Small intestine (tissue), 7 donors: ENCODE results near the gene TIMM50. TPM values are rescaled to one million over a fixed set of nuclear protein-coding genes. Genes with fewer than 3 reads are reported as not detected.

Experiments used
- DNase-seq, 2 donors: peaks; one replicate each; pipeline versions ENCODE4 v3.0.0 to v3.0.0-alpha.2; 2013
- FAIRE-seq: peaks from 2 replicates; lab custom pipeline; 2012; peaks lifted over from hg19 to GRCh38; lab: Jason Lieb, UNC
- H3K27ac ChIP-seq, 3 donors: one replicate each; pipeline ENCODE4 v1.5.1; 2013; ENCODE audit warnings: low read length in 2 of 3, mild to moderate bottlenecking in 2 of 3, control low read depth in 1 of 3, inconsistent platforms in 1 of 3, low read depth in 1 of 3, moderate library complexity in 1 of 3
- H3K27me3 ChIP-seq, 3 donors: one replicate each; pipeline ENCODE4 v1.6.1; 2013; ENCODE audit warnings: low read length in 3 of 3, inconsistent platforms in 1 of 3; ENCODE audit not compliant: control insufficient read depth in 3 of 3, insufficient read depth in 3 of 3
- H3K36me3 ChIP-seq, 3 donors: one replicate each; pipeline ENCODE4 v1.6.1; 2013; ENCODE audit warnings: low read length in 3 of 3, inconsistent platforms in 1 of 3, low read depth in 1 of 3, mild to moderate bottlenecking in 1 of 3, moderate library complexity in 1 of 3; ENCODE audit not compliant: control insufficient read depth in 3 of 3, insufficient read depth in 2 of 3
- H3K4me1 ChIP-seq, 3 donors: one replicate each; pipeline ENCODE4 v1.6.1; 2013; ENCODE audit warnings: low read length in 2 of 3, inconsistent platforms in 1 of 3, low read depth in 1 of 3, mild to moderate bottlenecking in 1 of 3, moderate library complexity in 1 of 3; ENCODE audit not compliant: control insufficient read depth in 3 of 3, insufficient read depth in 2 of 3
- H3K4me3 ChIP-seq, 3 donors: one replicate each; pipeline ENCODE4 v1.5.1; 2013; ENCODE audit warnings: low read length in 3 of 3, control low read depth in 1 of 3, inconsistent platforms in 1 of 3, low read depth in 1 of 3, mild to moderate bottlenecking in 1 of 3, moderate library complexity in 1 of 3
- H3K9me3 ChIP-seq, 2 donors: one replicate each; pipeline ENCODE4 v1.6.1; 2013; ENCODE audit warnings: low read depth in 1 of 2, low read length in 1 of 2; ENCODE audit not compliant: control insufficient read depth in 2 of 2, insufficient read depth in 1 of 2
- WGBS, 3 donors: extraction: QIAGEN DNeasy Blood & Tissue Kit; methylation state at CpG; one replicate each; pipeline ENCODE4 v1.1.7; 2013; 5-methylcytosine and 5-hydroxymethylcytosine counted together
- polyA plus RNA-seq, 4 donors: library from polyadenylated mRNA; stranded (reverse) in 3 of 4; unstranded in 1 of 4; fragments of 200-250 nt in 3 of 4; fragments of 120-200 nt in 1 of 4; gene quantifications; one replicate each; pipeline versions ENCODE4 v1.2.1 to v1.2.3, GENCODE V29; 2013
- donor health status: healthy with polysubstance abuse.
- donor health status: control.
- donor health status: control.
- donor health status: Bipolar disorder and iron deficiency.
- donor health status: healthy.

The TIMM50 gene
- polyA plus RNA-seq, 4 donors: 33.8 to 62.2 (median 48.4) TPM

- Histone ChIP-seq H3K27me3 (no peaks in the 10 kb centered on the region), H3K36me3 (peaks cover 8 to 40% (median 11%) of the 10 kb centered on the region in 3 donors), H3K4me3 (no peak overlapping the region), H3K27ac (no peak overlapping the region), H3K9me3 (no peaks in the 10 kb centered on the region), H3K4me1 (peaks cover 2 to 10% (median 5%) of the 10 kb centered on the region in 3 donors)
- 65 to 87% (median 85%) methylated on average over 6 of the region's 6 CpGs for WGBS, 3 donors
- DNase-seq: no peak
- FAIRE-seq: no peak
These were observed 2.5 kb downstream of the TIMM50 start for GRCh38 chr19:39483141-39483540.

DNA sequence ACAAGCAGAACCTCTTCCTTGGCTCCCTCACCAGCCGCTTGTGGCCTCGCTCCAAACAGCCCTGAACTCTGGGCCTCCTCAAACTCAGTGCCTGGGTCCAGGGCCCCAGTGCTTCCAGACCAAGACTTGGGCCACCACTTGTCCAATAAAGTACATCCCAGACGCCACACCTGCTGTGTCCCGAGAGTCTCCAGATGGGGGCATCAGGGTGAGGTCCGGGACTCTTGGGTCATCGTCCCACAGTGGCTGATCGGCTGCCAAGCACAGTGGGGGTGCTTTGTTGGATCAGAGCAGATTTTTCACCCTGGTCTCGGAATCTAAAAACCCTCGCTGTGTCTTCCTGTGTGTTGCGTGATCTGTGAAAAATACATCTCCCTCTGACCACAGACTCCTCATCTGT lies 9.1 kb downstream of the TIMM50 start:
- FAIRE-seq: no peak
- peaks cover 14 to 66% (median 23%) of the 10 kb centered on the region in 3 donors for H3K36me3 ChIP-seq

DNA sequence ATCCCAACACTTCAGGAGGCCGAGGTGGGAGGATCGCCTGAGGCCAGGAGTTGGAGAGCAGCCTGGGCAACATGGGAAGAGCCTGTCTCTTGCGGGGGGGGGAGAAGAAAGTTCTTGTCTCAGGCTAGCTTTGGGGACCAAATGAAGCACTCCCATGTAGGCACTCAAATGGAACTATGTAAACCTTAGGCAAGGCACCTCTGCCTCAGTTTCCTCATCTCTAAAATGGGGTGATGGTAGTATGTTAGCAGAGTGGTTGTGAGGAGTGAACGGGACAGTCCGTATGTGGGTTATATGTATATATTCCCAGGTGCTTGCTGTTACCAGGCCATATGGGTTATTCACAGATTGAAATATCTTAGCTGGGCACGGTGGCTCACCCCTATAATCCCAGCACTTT lies 11.6 kb downstream of the TIMM50 start:
- DNase-seq (no peak), FAIRE-seq (no peak)
- H3K36me3 ChIP-seq: peaks cover 10 to 45% (median 17%) of the 10 kb centered on the region in 3 donors
- H3K27ac ChIP-seq: no peak overlapping the region
- WGBS, 3 donors: 91 to 96% (median 94%) methylated on average over 6 of the region's 6 CpGs
- peaks cover 0 to 8% (median 2%) of the 10 kb centered on the region in 3 donors for H3K27me3 ChIP-seq
- H3K9me3 ChIP-seq: no peaks in the 10 kb centered on the region
- H3K4me1 ChIP-seq: no peaks in the 10 kb centered on the region
- H3K4me3 ChIP-seq: no peak overlapping the region

More for the DNA sequence above, 9.1 kb downstream of the TIMM50 start:
- H3K27me3 ChIP-seq: no peaks in the 10 kb centered on the region
- H3K4me1 ChIP-seq: no peaks in the 10 kb centered on the region
- no peak overlapping the region for H3K4me3 ChIP-seq
- no peak for DNase-seq
- H3K9me3 ChIP-seq: no peaks in the 10 kb centered on the region
- no peak overlapping the region for H3K27ac ChIP-seq
- WGBS, 3 donors: 71 to 80% (median 74%) methylated on average over 10 of the region's 10 CpGs

DNA sequence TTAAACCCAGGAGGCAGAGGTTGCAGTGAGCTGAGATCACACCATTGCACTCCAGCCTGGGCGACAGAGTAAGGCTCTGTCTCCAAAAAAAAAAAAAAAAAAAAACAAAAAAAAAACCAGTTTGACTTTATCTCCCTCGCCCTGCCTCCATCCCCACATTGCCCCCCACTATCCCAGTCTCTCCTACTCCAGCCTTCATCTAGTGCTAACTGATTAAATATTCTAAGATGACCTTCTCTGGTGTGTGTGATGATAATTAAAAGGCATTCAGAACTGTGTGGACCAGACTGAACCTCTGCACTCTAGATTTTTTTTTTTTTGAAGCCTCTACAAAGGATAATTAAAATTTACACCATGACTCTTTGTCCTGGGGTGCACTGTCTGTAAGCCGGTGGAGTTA lies 12.2 kb downstream of the TIMM50 start:
- Histone ChIP-seq H3K4me1 (peaks cover 0 to 3% (median 0%) of the 10 kb centered on the region in 3 donors), H3K4me3 (no peak overlapping the region), H3K36me3 (peaks cover 10 to 40% (median 17%) of the 10 kb centered on the region in 3 donors), H3K27me3 (peaks cover 0 to 13% (median 2%) of the 10 kb centered on the region in 3 donors), H3K9me3 (no peaks in the 10 kb centered on the region), H3K27ac (no peak overlapping the region)
- DNase-seq (no peak), FAIRE-seq (no peak)
- 75 to 83% (median 79%) methylated on average over 2 to 3 of the region's 3 CpGs for WGBS, 3 donors

DNA sequence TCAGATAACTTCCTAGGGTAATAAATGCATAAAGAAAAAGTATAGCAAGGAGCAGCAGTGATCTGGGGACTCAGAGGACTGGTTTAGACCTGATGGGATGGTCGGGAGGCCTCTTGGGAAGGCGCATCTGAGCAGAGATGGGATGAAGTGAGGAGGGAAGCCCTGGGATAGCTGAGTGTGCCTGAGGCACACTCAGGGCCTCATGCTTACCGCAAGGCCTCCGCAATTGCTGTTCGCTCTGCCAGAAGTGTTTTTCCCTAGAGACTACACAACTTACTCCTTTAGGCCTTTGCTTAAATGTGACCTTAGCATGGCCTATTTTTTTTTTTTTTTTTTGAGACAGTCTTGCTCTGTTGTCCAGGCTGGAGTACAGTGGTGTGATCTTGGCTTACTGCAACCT lies 14.0 kb downstream of the TIMM50 start:
- H3K27me3 ChIP-seq: peaks cover 3 to 32% (median 13%) of the 10 kb centered on the region in 3 donors
- H3K4me3 ChIP-seq: no peak overlapping the region
- no peak for DNase-seq
- H3K27ac ChIP-seq: no peak overlapping the region
- peaks cover 0 to 8% (median 0%) of the 10 kb centered on the region in 3 donors for H3K4me1 ChIP-seq
- no peak for FAIRE-seq
- peaks cover 2 to 21% (median 3%) of the 10 kb centered on the region in 3 donors for H3K36me3 ChIP-seq
- H3K9me3 ChIP-seq: no peaks in the 10 kb centered on the region
- WGBS, 3 donors: 80 to 88% (median 82%) methylated on average over 5 of the region's 5 CpGs

DNA sequence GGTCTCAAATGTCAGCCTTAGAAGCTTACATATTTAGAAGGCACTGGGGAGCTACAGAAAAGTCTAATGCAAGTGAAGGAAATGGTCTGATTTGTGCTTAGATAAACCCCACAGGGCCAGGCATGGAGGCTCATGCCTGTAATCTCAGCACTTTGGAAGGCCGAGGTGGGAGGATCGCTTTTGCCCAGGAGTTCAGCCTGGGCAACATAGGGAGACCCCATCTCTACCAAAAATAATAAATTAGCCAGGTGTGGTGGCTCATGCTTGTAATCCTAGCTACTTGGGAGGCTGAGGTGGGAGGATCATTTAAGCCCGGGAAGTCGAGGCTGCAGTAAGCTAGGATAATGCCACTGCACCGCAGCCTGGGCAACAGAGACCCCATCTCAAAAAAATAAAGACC lies 15.4 kb downstream of the TIMM50 start:
- peaks cover 3 to 45% (median 17%) of the 10 kb centered on the region in 3 donors for H3K27me3 ChIP-seq
- H3K9me3 ChIP-seq: no peaks in the 10 kb centered on the region
- no peak for DNase-seq
- peaks cover 0 to 9% (median under 1%) of the 10 kb centered on the region in 3 donors for H3K36me3 ChIP-seq
- FAIRE-seq: no peak
- H3K4me3 ChIP-seq: no peak overlapping the region
- 83 to 88% (median 87%) methylated on average over 5 of the region's 5 CpGs for whole genome bisulfite sequencing, 3 donors
- H3K4me1 ChIP-seq: peaks cover 0 to 8% (median 0%) of the 10 kb centered on the region in 3 donors
- H3K27ac ChIP-seq: no peak overlapping the region

DNA sequence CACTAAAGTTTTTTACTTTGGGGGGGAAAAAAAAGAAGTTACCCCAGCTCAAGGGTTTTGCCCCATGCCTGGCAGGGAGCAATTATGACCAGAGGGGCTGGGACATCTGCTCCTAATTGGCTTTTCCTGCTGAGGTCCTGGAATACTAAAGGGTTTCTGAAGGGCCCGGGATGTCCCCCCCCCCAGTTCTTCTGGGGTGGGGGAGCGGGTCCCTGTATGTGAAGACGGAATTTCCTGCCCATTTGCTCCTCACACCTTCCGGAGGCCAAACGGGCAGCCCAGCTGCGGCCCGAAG lies 17.0 kb downstream of the TIMM50 start:
- Histone ChIP-seq H3K9me3 (peaks cover 0 to 4% of the 10 kb centered on the region in 2 donors), H3K36me3 (no peaks in the 10 kb centered on the region), H3K4me1 (peaks cover 0 to 8% (median 0%) of the 10 kb centered on the region in 3 donors), H3K27me3 (peaks cover 3 to 56% (median 17%) of the 10 kb centered on the region in 3 donors), H3K4me3 (no peak overlapping the region), H3K27ac (no peak overlapping the region)
- DNase-seq (no peak), FAIRE-seq (no peak)
- WGBS, 3 donors: 0 to 3% (median 0%) methylated on average over 6 to 7 of the region's 7 CpGs

GRCh38 chr19:39497996-39498797 lies 17.6 kb downstream of the TIMM50 start:
- Histone ChIP-seq H3K4me1 (peaks cover 0 to 8% (median 0%) of the 10 kb centered on the region in 3 donors), H3K27ac (no peak overlapping the region), H3K36me3 (no peaks in the 10 kb centered on the region), H3K27me3 (peaks cover 3 to 60% (median 18%) of the 10 kb centered on the region in 3 donors), H3K4me3 (no peak overlapping the region), H3K9me3 (peaks cover 0 to 4% of the 10 kb centered on the region in 2 donors)
- WGBS, 3 donors: 1 to 2% (median 1%) methylated on average over 40 of the region's 40 CpGs
- DNase-seq (peak; percentile 18 to 59), FAIRE-seq (no peak)
